ENCODE results near the gene ACVR1B.

Gene ACVR1B

GRCh38 chr12:51923506-51924365 lies 27.8 kb upstream of the ACVR1B start:
- POLR2A ChIA-PET (ENCODE audit: low non-redundant PET) = no interaction called here
- CTCF ChIA-PET = interaction anchor here (0.6 to 1.3 kb wide), 4 partner anchors 41 to 529 kb away, joined by 3 read pairs; no protein-coding TSS in a partner anchor
- no peak for DNase-seq (ENCODE audit: low spot score)
- TF ChIP-seq CTCF (conservative IDR thresholded peaks at IDR 0.05; ENCODE audit: low read depth) = peak; percentile 49
- H3K27ac ChIP-seq = no peak overlapping the region

GRCh38 chr12:51924551-51925319 lies 26.8 kb upstream of the ACVR1B start:
- no peak for DNase-seq (ENCODE audit: low spot score)
- ChIA-PET POLR2A (ENCODE audit: low non-redundant PET) (no interaction called here), CTCF (interaction anchor here (0.7 kb wide), 1 partner anchor 40 kb away, joined by 3 read pairs; no protein-coding TSS in a partner anchor)
- no peak overlapping the region for H3K27ac ChIP-seq
- no peak for TF ChIP-seq CTCF (conservative IDR thresholded peaks at IDR 0.05; ENCODE audit: low read depth)

- no peak for TF ChIP-seq CTCF (conservative IDR thresholded peaks at IDR 0.05; ENCODE audit: low read depth)
- POLR2A ChIA-PET (ENCODE audit: low non-redundant PET) = no interaction called here
- H3K27ac ChIP-seq = no peak overlapping the region
- DNase-seq (ENCODE audit: low spot score) = no peak
- CTCF ChIA-PET = interaction anchor here (0.6 kb wide), 1 partner anchor 198 kb away, joined by 3 read pairs; no protein-coding TSS in a partner anchor
Observed at GRCh38 chr12:51925346-51926063, 26.0 kb upstream of the ACVR1B start.

GRCh38 chr12:51926064-51926632 lies 25.4 kb upstream of the ACVR1B start:
- H3K27ac ChIP-seq = no peak overlapping the region
- TF ChIP-seq CTCF (conservative IDR thresholded peaks at IDR 0.05; ENCODE audit: low read depth) = no peak
- ChIA-PET POLR2A (ENCODE audit: low non-redundant PET) (interaction anchor here (0.6 kb wide), 1 partner anchor 55 kb away, joined by 3 read pairs; no protein-coding TSS in a partner anchor), CTCF (interaction anchor here (0.6 to 1.7 kb wide), 3 partner anchors 11 to 807 kb away, joined by 3 to 5 read pairs (median 3); no protein-coding TSS in a partner anchor)
- DNase-seq (ENCODE audit: low spot score) = no peak

GRCh38 chr12:51926718-51927117 lies 24.8 kb upstream of the ACVR1B start:
- DNase-seq (ENCODE audit: low spot score) = peak; percentile 57
- ChIA-PET POLR2A (ENCODE audit: low non-redundant PET) (interaction anchor here (0.6 kb wide), 1 partner anchor 54 kb away, joined by 3 read pairs; no protein-coding TSS in a partner anchor), CTCF (interaction anchor here (0.6 to 1.7 kb wide), 2 partner anchors 10 to 806 kb away, joined by 3 to 5 read pairs; no protein-coding TSS in a partner anchor)
- H3K27ac ChIP-seq = no peak overlapping the region
- peak; percentile 28 for TF ChIP-seq CTCF (conservative IDR thresholded peaks at IDR 0.05; ENCODE audit: low read depth)
